H4 (cell line): ENCODE measurements around the gene ITGA7. TPM values are rescaled to one million over a fixed set of nuclear protein-coding genes. Genes with fewer than 3 reads are reported as not detected.

Experiments used
- DNase-seq: peaks from one replicate; pipeline ENCODE4 v3.0.0-alpha.2; 2015; ENCODE audit warnings: low spot score
- total RNA-seq: library from RNA; depleted of rRNA; stranded (reverse); fragments of >200 nt; shearing (Covaris generic); gene quantifications from 2 replicates; pipeline ENCODE4 v1.2.3, GENCODE V29; 2014

ITGA7 gene
- total RNA-seq, 1 experiment from 2014 or later, result 1.2 TPM

DNA sequence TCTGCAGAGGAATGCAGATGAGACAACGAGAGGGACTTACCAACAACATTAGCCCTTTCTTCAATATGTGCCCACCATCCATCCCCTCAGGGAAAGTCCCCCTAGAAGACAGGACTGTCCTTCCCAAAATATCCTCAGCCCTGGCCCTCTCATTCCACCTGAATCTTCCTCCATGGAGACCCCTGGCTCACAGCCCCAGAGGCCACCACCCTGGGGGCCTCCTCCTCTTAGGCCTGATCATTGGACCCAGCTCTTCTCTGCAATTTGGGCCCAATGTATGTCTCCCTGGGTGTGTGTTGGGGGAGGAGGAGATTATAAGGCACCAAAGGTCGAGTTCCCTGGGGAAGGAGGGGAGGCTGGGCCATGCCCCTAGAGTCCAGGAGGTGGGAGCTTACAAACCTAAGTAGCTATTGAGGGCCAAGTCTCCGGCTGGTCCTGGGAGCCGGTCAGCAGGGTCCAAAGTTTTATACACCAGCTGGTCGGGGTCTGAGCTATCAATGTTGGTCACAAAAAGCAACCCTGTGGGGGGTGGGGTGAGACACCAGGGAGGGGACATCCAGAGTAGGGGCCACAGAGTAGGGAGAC, 8.1 kb downstream of the ITGA7 start:
- DNase-seq, result no peak

- DNase-seq, result no peak
Observed at GRCh38 chr12:55698965-55699364, 8.7 kb downstream of the ITGA7 start.

DNA sequence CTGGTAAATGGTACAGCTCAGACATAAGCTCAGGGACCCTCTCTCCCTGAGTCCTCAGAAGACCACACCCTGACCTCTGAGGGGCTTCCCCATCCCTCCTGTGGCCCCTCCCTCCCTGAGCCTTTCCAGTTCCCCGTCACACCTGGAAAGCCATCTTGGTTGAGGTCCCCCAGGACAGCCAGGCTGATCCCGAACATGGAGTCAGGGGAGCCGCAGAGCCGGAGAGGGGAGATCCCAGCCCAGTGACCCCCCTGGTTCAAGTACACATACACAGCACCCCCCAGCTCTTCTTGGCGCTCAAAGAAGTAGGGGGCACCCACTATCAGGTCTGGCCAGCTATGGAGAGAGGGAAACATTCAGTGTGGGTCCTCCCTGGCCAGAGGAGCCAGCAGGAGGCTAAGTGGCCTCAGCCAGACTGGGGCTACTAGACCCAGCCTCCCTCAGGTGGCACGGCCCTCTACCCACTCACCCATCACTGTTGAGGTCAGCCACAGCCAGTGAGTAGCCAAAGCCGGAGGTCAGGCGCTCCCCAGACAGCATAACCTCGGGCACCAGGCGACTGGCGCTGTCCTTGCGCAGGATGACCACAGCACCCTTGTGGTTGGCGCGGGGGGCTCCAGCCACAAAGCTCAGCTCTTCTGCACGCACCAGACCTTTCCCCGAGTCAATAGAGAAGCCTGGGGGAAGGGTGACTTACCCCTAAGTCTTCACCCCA, 9.3 kb downstream of the ITGA7 start:
- no peak for DNase-seq

GRCh38 chr12:55697686-55698085, 10.0 kb downstream of the ITGA7 start:
- DNase-seq, result no peak

DNA sequence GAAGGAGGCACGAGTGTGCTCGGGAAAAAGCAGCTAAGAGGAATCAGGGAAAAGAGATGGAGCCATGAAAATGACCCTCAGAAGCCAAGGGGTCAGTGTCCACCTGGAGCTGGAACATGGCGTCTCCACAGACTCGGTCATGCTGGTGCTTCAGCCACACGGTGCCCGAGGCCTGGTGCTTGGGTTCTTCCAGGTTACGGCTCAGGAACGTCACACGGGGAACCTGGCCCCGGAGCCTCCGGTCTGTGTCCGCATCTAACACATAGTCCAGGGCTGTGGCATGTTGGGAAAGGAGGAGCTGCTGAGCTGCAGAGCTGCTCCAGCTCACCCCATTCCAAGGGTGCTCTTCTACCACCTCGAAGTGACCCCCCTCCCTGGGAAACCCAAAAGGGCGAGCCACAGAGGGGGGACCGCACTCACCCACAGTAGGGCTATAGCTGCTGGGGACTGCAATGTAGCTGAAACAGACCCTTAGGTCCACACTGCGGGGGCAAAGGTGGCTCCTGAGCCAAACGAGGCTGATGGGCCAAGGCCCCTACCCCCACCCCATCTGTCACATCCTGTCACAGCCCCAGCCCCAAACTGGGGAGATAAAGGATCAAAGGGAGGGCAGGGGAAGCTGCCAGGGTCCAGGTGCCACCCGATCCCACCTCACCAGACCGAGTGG, 10.8 kb downstream of the ITGA7 start:
- no peak for DNase-seq

- no peak for DNase-seq
Observed at GRCh38 chr12:55696141-55696540, 11.6 kb downstream of the ITGA7 start.

GRCh38 chr12:55695349-55695748, 12.4 kb downstream of the ITGA7 start:
- DNase-seq, result no peak

DNA sequence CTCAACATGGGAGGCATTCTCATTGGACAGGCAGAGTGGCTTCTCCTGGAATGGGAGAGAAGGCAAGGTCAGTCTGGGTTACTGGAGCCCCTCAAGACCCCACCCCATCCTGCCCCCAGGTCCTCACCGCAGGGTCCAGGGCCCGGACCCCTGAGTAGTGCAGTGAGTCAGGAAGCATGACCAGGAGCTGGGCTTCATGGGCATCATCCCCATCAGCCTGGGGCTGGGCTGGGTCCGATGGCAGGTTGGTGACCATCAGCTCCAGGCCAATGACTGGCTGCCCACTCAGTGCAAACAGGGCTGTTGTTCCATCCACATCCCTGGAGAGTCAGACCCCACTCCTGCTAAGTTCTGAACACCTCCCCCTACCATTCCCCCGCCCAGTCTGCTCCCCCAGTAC, 13.1 kb downstream of the ITGA7 start:
- DNase-seq, result no peak

DNA sequence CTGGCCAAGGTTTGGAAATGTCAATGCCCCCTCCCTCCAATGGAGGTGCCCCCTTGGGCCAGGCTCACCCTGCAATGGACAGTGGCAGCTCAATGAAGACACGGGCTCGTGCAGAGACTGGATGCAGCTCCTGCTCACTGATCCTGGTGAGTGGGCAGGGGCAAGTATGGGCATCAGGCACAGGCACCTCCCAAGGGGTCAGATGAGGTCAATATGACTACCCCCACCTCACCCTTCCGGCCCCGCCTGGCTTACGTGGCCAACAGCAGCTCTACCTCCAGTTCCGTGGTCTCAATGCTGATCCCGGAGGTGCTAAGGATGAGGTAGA, 13.6 kb downstream of the ITGA7 start:
- no peak for DNase-seq

GRCh38 chr12:55693323-55694187, 14.1 kb downstream of the ITGA7 start:
- DNase-seq, result no peak

DNA sequence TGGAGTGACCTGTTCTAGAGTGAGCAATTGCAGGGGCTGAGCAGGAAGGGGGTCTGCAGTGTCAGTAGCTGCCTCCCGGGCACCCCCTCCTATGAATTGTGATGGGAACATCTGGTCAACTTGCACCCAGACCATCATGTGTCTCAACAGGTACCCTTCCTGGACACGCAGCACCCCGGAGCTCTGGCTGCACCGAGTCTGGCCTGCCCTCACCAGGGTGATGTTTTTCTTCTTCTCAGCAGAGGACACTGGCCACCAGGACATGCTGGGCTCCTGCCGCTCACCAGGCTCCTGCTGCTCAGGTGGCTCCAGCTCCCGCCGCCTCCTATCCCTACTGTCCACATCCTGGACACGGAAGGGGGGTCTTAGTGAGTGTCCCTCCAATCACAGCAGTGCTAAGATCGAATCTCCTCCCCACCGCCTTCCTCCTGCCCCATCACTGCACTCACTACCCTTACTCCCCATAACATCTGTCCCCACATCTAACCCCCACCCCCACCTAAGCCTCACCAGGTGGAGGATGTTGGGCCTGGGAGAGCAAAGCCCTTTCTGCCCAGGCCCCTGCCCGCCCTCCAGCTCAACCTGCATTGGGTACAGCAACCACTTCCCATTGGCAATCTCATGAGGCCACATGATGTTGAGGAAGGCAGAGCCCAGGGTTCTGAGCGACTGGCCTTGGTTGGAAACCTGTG, 14.9 kb downstream of the ITGA7 start:
- no peak for DNase-seq

GRCh38 chr12:55688716-55689655, 18.7 kb downstream of the ITGA7 start:
- no peak for DNase-seq

DNA sequence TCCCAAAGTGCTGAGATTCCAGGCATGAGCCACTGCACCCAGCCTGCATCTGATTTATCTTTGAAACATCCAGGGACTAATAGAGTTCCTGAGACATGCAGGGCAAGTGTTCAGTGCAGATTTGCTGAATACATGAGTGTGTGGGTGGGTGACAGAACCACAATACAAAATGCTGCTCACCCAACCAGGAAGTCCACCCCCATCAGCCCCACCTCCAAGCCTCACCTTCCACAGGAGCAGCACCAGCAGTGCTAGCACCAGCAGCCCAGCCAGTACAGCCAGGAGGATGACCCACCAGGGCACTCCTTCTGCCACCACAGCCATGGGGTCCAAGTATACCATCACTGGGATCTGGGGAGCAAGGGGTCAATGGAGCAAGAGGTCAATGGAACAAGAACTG, 20.0 kb downstream of the ITGA7 start:
- DNase-seq, result no peak

DNA sequence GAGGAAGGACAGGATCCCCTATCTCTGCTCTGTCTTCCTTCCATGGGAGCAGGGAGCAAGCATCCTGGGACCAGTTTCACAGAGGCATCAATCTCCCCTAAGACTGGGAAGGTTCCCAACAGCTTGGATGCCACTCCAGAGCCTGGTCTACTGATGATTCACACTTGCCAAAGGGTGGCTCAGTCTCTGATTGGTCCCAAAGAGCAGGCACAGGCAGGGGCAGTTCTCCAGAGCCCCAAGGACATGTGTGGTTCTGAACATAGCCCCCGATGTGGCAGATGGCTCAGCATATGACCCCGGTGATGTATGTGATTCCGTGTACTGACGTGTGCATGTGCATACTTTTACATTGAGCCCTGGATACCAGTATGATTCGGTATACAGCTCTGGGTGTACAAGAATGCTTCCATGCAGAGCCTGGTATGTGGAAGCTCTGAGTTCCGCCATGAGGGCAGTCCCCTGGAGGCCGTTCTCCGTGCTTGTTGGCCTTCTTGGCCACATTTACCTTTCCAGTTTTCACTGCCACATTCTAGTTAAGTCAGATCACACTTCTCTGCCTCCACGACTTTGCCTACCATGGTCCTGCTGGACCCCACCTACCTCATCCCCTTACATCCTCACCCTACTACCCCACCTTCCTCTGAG, 21.2 kb downstream of the ITGA7 start:
- DNase-seq, result no peak

DNA sequence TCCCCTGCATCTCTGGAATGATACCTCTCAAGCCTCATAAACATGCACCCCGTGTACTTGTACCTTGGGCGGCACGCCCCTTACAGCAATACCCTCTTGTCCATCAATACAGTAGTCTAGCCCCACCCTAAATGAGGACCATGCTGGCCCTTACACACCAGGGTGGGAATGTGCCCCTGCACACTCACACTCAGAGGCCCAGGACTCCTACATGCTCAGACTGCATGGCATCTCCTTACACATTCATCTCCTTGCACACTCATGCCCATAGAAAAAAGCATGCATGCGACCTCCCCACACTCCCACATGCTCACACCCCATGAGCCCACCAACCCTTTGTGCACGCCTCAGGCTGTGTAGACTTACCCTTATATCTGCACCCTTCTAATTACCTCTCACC, 22.0 kb downstream of the ITGA7 start:
- no peak for DNase-seq

GRCh38 chr12:55684761-55685370, 22.8 kb downstream of the ITGA7 start:
- no peak for DNase-seq

DNA sequence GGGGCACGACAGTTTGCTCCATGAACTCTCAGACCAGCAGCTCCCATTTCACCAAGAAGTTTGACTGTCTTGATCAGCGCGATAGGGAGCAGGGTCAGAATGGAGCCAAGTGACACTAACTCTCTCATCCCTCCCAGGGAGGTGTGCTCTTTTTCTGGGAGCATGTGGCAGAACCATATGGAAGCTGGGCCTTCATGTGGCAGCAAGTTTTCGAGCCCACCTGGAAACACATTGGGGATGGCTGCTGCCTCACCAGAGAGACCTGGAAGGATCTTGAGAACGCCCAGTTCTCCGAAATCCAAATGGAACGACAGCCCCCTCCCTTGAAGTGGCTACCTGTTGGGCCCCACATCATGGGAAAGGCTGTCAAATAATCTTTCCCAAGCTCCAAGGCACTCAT, 24.0 kb downstream of the ITGA7 start:
- DNase-seq, result no peak

DNA sequence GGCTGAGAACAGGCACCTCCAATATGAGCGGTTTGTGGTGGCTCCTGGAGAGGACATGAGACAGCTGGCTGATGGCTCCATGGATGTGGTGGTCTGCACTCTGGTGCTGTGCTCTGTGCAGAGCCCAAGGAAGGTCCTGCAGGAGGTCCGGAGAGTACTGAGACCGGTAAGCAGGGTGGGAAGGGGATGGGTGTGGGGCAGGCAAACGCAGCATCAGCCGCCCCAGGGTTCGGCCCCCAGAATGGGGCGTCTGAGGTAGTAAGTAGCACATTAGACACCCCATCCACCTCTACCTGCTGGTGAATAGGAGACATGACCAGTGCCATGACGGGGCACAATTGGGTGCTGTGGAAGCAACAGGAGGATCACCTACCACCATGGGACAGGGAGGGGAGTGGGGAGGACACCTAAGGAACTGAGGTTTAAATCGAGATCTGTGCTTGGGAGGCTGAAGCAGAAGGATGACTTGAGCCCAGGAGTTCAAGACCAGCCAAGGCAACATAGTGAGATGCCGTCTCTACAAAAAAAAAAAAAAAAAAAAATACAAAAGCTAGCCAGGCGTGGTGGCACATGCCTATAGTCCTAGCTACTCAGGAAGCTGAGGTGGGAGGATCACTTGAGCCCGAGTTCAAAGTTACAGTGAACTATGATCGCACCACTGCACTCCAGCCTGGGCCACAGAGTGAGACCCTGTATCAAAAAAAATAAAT, 25.5 kb downstream of the ITGA7 start:
- DNase-seq, result no peak
